Measurements from ENCODE around the gene SHISA6.

Gene SHISA6

DNA sequence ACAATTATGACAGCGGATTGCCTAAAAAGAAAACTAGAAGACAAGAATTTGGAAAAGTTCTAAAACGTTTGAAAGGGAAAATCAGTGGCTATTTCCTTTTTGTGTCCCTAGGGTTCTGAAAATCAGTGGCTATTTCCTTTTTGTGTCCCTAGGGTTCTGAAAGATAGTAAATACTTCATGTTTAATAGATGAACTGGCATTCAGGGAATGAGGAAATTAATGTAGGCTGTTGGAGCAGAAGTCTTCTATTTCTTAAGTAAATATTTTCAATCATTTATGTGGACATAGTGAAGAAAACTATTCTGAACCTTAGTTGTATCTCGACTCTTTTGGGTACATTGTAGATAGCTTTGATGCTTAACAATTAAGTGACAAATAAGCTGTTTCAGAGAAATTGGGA, 78.9 kb downstream of the SHISA6 start:
- H3K36me3 ChIP-seq (ENCODE audit: low read length), result no peaks in the 10 kb centered on the region
- 0 out of 2 replicates have a peak, but pooled peaks cover 4% of the 10 kb centered on the region for H3K27me3 ChIP-seq (ENCODE audit: low read length)
- H3K9ac ChIP-seq (ENCODE audit: low read length), result no peak overlapping the region
- no peak overlapping the region for H3K27ac ChIP-seq (ENCODE audit: low read depth, low read length)
- H2AFZ ChIP-seq (ENCODE audit: low read depth, low read length, severe bottlenecking), result no peak overlapping the region
- no peaks in the 10 kb centered on the region for H3K9me3 ChIP-seq (ENCODE audit: insufficient read depth, low read length)
- H3K9me2 ChIP-seq (replicated peaks; ENCODE audit: insufficient read depth, low read length), result no peaks in the 10 kb centered on the region
- H3K79me2 ChIP-seq (ENCODE audit: insufficient read depth, low read length), result no peaks in the 10 kb centered on the region
- H4K20me1 ChIP-seq (ENCODE audit: low read depth, low read length), result no peaks in the 10 kb centered on the region
- H3K4me3 ChIP-seq (ENCODE audit: insufficient read depth, low read length, poor library complexity, severe bottlenecking), result no peak overlapping the region
- H3K4me2 ChIP-seq (ENCODE audit: low read depth, low read length, poor library complexity, severe bottlenecking), result no peak overlapping the region
- TF ChIP-seq, protein P1, sequence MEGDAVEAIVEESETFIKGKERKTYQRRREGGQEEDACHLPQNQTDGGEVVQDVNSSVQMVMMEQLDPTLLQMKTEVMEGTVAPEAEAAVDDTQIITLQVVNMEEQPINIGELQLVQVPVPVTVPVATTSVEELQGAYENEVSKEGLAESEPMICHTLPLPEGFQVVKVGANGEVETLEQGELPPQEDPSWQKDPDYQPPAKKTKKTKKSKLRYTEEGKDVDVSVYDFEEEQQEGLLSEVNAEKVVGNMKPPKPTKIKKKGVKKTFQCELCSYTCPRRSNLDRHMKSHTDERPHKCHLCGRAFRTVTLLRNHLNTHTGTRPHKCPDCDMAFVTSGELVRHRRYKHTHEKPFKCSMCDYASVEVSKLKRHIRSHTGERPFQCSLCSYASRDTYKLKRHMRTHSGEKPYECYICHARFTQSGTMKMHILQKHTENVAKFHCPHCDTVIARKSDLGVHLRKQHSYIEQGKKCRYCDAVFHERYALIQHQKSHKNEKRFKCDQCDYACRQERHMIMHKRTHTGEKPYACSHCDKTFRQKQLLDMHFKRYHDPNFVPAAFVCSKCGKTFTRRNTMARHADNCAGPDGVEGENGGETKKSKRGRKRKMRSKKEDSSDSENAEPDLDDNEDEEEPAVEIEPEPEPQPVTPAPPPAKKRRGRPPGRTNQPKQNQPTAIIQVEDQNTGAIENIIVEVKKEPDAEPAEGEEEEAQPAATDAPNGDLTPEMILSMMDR (IDR thresholded peaks at IDR 0.05; ENCODE audit: insufficient read depth, low read length, poor library complexity, severe bottlenecking), result no peak
- no peak for TF ChIP-seq EZH2phosphoT487 (conservative IDR thresholded peaks at IDR 0.05; ENCODE audit: low read length)
- no peaks in the 10 kb centered on the region for H3F3A ChIP-seq (ENCODE audit: insufficient read depth)

GRCh38 chr17:11324021-11324420, 83.0 kb downstream of the SHISA6 start:
- TF ChIP-seq, protein P1 (IDR thresholded peaks at IDR 0.05; ENCODE audit: insufficient read depth, low read length, poor library complexity, severe bottlenecking), result no peak
- no peak for TF ChIP-seq EZH2phosphoT487 (conservative IDR thresholded peaks at IDR 0.05; ENCODE audit: low read length)
- no peak overlapping the region for H3K27ac ChIP-seq (ENCODE audit: low read depth, low read length)
- no peaks in the 10 kb centered on the region for H3K9me2 ChIP-seq (replicated peaks; ENCODE audit: insufficient read depth, low read length)
- no peak overlapping the region for H3K4me2 ChIP-seq (ENCODE audit: low read depth, low read length, poor library complexity, severe bottlenecking)
- H2AFZ ChIP-seq (ENCODE audit: low read depth, low read length, severe bottlenecking), result no peak overlapping the region
- no peaks in the 10 kb centered on the region for H3K79me2 ChIP-seq (ENCODE audit: insufficient read depth, low read length)
- H3K27me3 ChIP-seq (ENCODE audit: low read length), result 0 out of 2 replicates have a peak, but pooled peaks cover 4% of the 10 kb centered on the region
- no peaks in the 10 kb centered on the region for H4K20me1 ChIP-seq (ENCODE audit: low read depth, low read length)
- H3K9ac ChIP-seq (ENCODE audit: low read length), result no peak overlapping the region
- no peaks in the 10 kb centered on the region for H3F3A ChIP-seq (ENCODE audit: insufficient read depth)
- H3K9me3 ChIP-seq (ENCODE audit: insufficient read depth, low read length), result no peaks in the 10 kb centered on the region
- no peak overlapping the region for H3K4me3 ChIP-seq (ENCODE audit: insufficient read depth, low read length, poor library complexity, severe bottlenecking)
- no peaks in the 10 kb centered on the region for H3K36me3 ChIP-seq (ENCODE audit: low read length)

- TF ChIP-seq, protein P1 (IDR thresholded peaks at IDR 0.05; ENCODE audit: insufficient read depth, low read length, poor library complexity, severe bottlenecking), result no peak
- TF ChIP-seq EZH2phosphoT487 (conservative IDR thresholded peaks at IDR 0.05; ENCODE audit: low read length), result no peak
- no peak overlapping the region for H2AFZ ChIP-seq (ENCODE audit: low read depth, low read length, severe bottlenecking)
- no peaks in the 10 kb centered on the region for H3F3A ChIP-seq (ENCODE audit: insufficient read depth)
- H3K4me2 ChIP-seq (ENCODE audit: low read depth, low read length, poor library complexity, severe bottlenecking), result no peak overlapping the region
- no peaks in the 10 kb centered on the region for H3K9me3 ChIP-seq (ENCODE audit: insufficient read depth, low read length)
- no peak overlapping the region for H3K27ac ChIP-seq (ENCODE audit: low read depth, low read length)
- H3K9me2 ChIP-seq (replicated peaks; ENCODE audit: insufficient read depth, low read length), result no peaks in the 10 kb centered on the region
- no peak overlapping the region for H3K9ac ChIP-seq (ENCODE audit: low read length)
- H4K20me1 ChIP-seq (ENCODE audit: low read depth, low read length), result no peaks in the 10 kb centered on the region
- no peak overlapping the region for H3K4me3 ChIP-seq (ENCODE audit: insufficient read depth, low read length, poor library complexity, severe bottlenecking)
- no peaks in the 10 kb centered on the region for H3K36me3 ChIP-seq (ENCODE audit: low read length)
- 0 out of 2 replicates have a peak, but pooled peaks cover 4% of the 10 kb centered on the region for H3K27me3 ChIP-seq (ENCODE audit: low read length)
- H3K79me2 ChIP-seq (ENCODE audit: insufficient read depth, low read length), result no peaks in the 10 kb centered on the region
Measured at GRCh38 chr17:11324846-11325420, 83.9 kb downstream of the SHISA6 start.

All from SU-DHL-6 (cell line).